WTC11 (cell line): Measurements from ENCODE around the gene CXCL17.

ENCODE experiments used
- AFF4 ChIP-seq: sonication (generic); formaldehyde crosslinking; IDR thresholded peaks from 2 replicates; pipeline ENCODE4 v1.8.1; 2023; ENCODE audit warnings: mild to moderate bottlenecking, missing genetic modification reagents, borderline replicate concordance
- CREM ChIP-seq: sonication (generic); formaldehyde crosslinking; IDR thresholded peaks from 2 replicates; pipeline ENCODE4 v1.8.1; 2022; ENCODE audit warnings: mild to moderate bottlenecking, missing genetic modification reagents, moderate library complexity
- MXD4 ChIP-seq: fragments of 250-450 bp; sonication (Bioruptor Pico); IDR thresholded peaks from 2 replicates; pipeline ENCODE4 v1.8.0; 2021; ENCODE audit warnings: mild to moderate bottlenecking, moderate library complexity, borderline replicate concordance
- SMAD3 ChIP-seq: sonication (generic); formaldehyde crosslinking; IDR thresholded peaks from 2 replicates; pipeline ENCODE4 v1.8.0; 2022; ENCODE audit warnings: missing genetic modification reagents, mild to moderate bottlenecking, borderline replicate concordance
- TF ChIP-seq, protein P1 (sequence below): fragments of 200-600 bp; IDR thresholded peaks from 2 replicates; pipeline ENCODE4 v1.8.0; 2022; ENCODE audit warnings: antibody characterized with exemption

DNA sequence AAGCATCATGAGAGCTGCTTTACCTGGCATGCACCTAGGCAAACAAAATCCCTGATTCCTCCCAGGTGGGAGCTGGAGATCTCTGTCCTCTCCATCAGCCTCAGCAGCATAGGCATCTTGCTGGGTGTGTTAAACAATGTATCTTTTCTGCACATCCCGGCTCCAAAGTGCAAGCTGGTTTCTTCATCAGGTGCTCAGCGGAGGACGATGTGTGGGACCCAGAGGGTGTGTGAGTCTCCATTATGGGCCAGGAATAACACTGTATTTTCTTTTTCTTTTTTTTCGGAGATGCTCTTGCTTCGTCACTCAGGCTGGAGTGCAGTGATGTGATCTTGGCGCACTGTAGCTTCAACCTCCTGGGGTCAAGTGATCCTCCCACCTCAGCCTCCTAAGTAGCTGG is 62.6 kb downstream of the CXCL17 start:
- TF ChIP-seq AFF4 (CRISPR knock-in tag) = no peak
- TF ChIP-seq, protein P1, sequence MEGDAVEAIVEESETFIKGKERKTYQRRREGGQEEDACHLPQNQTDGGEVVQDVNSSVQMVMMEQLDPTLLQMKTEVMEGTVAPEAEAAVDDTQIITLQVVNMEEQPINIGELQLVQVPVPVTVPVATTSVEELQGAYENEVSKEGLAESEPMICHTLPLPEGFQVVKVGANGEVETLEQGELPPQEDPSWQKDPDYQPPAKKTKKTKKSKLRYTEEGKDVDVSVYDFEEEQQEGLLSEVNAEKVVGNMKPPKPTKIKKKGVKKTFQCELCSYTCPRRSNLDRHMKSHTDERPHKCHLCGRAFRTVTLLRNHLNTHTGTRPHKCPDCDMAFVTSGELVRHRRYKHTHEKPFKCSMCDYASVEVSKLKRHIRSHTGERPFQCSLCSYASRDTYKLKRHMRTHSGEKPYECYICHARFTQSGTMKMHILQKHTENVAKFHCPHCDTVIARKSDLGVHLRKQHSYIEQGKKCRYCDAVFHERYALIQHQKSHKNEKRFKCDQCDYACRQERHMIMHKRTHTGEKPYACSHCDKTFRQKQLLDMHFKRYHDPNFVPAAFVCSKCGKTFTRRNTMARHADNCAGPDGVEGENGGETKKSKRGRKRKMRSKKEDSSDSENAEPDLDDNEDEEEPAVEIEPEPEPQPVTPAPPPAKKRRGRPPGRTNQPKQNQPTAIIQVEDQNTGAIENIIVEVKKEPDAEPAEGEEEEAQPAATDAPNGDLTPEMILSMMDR = no peak
- TF ChIP-seq CREM (CRISPR knock-in tag) = no peak
- TF ChIP-seq SMAD3 = no peak
- no peak for TF ChIP-seq MXD4 (CRISPR knock-in tag)
